Body of pancreas (tissue), 4 donors: ENCODE measurements around the gene FIGN. TPM values are rescaled to one million over a fixed set of nuclear protein-coding genes. Genes with fewer than 3 reads are reported as not detected.

ENCODE experiments used
- ATAC-seq: fragments of 150-250 bp; one replicate; pipeline ENCODE4 v1.9.1; 2016
- DNase-seq, 4 donors: peaks; one replicate each; pipeline ENCODE4 v3.0.0-alpha.2; 2019
- H3K27ac ChIP-seq, 4 donors: fragments of 200-600 bp; sonication (generic); 1 replicate in 3 of 4; 2 replicates in 1 of 4; pipeline versions ENCODE4 v1.5.1 to v1.6.1; 2016 to 2019; ENCODE audit warnings: mild to moderate bottlenecking in 1 of 4, mixed read lengths in 1 of 4, moderate library complexity in 1 of 4
- H3K27me3 ChIP-seq, 2 donors: fragments of 200-600 bp; sonication (generic); one replicate each; pipeline ENCODE4 v1.6.0; 2016; ENCODE audit warnings: mild to moderate bottlenecking in 1 of 2
- H3K36me3 ChIP-seq, 2 donors: fragments of 200-600 bp; sonication (generic); replicated peaks in 1 of 2; 2 replicates each; pipeline ENCODE4 v1.5.1; 2016; ENCODE audit warnings: low read depth in 2 of 2; ENCODE audit not compliant: insufficient read depth in 1 of 2
- H3K4me1 ChIP-seq: fragments of 200-600 bp; sonication (generic); one replicate; pipeline ENCODE4 v1.6.0; 2016
- H3K4me3 ChIP-seq, 2 donors: fragments of 200-600 bp; sonication (generic); 1 replicate in 1 of 2; 2 replicates in 1 of 2; pipeline ENCODE4 v1.5.1; 2016 to 2019
- H3K9me3 ChIP-seq, 3 donors: fragments of 200-600 bp; sonication (generic); 1 replicate in 2 of 3; 2 replicates in 1 of 3; pipeline ENCODE4 v1.5.1; 2016
- POLR2A ChIP-seq, 3 donors: fragments of 450-650 bp; IDR thresholded peaks; one replicate each; pipeline ENCODE4 v1.6.1; 2016; ENCODE audit warnings: antibody characterized with exemption in 3 of 3, mild to moderate bottlenecking in 2 of 3
- WGBS, 2 donors: methylation state at CpG; one replicate each; pipeline ENCODE4 v1.1.5; 2017; 5-methylcytosine and 5-hydroxymethylcytosine counted together
- intact Hi-C: fragments of 100-400 bp; cut with DNase I; formaldehyde crosslinking; loops from one replicate; pipeline ENCODE4 v1.15.1; 2023
- total RNA-seq, 2 donors: library from RNA; depleted of rRNA; stranded (reverse); fragments of >200 nt; gene quantifications; one replicate each; pipeline ENCODE4 v1.1.0, GENCODE V29; 2016
- TF ChIP-seq, protein P1 (sequence below), 7 experiments: fragments of 450-650 bp in 4 of 7; fragments of 200-600 bp in 3 of 7; sonication (generic) in 3 of 7; IDR thresholded peaks; one replicate each; pipeline ENCODE4 v1.5.1; 2016 to 2019; ENCODE audit warnings: antibody characterized with exemption in 7 of 7

Gene FIGN
- total RNA-seq, 2 donors from 2014 or later: 3.4 to 4.0 TPM

- ATAC-seq: no peak
- H3K4me1 ChIP-seq: peaks cover 1% of the 10 kb centered on the region
- TF ChIP-seq POLR2A (IDR thresholded peaks at IDR 0.05): no peak
- TF ChIP-seq, protein P1, sequence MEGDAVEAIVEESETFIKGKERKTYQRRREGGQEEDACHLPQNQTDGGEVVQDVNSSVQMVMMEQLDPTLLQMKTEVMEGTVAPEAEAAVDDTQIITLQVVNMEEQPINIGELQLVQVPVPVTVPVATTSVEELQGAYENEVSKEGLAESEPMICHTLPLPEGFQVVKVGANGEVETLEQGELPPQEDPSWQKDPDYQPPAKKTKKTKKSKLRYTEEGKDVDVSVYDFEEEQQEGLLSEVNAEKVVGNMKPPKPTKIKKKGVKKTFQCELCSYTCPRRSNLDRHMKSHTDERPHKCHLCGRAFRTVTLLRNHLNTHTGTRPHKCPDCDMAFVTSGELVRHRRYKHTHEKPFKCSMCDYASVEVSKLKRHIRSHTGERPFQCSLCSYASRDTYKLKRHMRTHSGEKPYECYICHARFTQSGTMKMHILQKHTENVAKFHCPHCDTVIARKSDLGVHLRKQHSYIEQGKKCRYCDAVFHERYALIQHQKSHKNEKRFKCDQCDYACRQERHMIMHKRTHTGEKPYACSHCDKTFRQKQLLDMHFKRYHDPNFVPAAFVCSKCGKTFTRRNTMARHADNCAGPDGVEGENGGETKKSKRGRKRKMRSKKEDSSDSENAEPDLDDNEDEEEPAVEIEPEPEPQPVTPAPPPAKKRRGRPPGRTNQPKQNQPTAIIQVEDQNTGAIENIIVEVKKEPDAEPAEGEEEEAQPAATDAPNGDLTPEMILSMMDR (IDR thresholded peaks at IDR 0.05): no peak
- intact Hi-C loops: no loop called here
- no peak overlapping the region for H3K4me3 ChIP-seq
- H3K36me3 ChIP-seq: no peaks in the 10 kb centered on the region
- DNase-seq: no peak
- H3K9me3 ChIP-seq: no peaks in the 10 kb centered on the region
- no peaks in the 10 kb centered on the region for H3K27me3 ChIP-seq
- H3K27ac ChIP-seq: no peak overlapping the region
- WGBS, 2 donors: 92% methylated on average over 2 of the region's 2 CpGs
Measured at GRCh38 chr2:163693484-163693883, 42.3 kb downstream of the FIGN start.

- intact Hi-C loops: no loop called here
- DNase-seq: no peak
- Histone ChIP-seq H3K36me3 (no peaks in the 10 kb centered on the region), H3K4me3 (no peak overlapping the region), H3K27me3 (no peaks in the 10 kb centered on the region), H3K27ac (no peak overlapping the region), H3K9me3 (no peaks in the 10 kb centered on the region), H3K4me1 (no peaks in the 10 kb centered on the region)
- WGBS, 2 donors: 57 to 60% methylated on average over 7 of the region's 7 CpGs
- ATAC-seq: peak; percentile 27
- TF ChIP-seq POLR2A (IDR thresholded peaks at IDR 0.05): no peak
- TF ChIP-seq, protein P1 (IDR thresholded peaks at IDR 0.05): no peak
Measured at GRCh38 chr2:163692611-163693482, 43.0 kb downstream of the FIGN start.

- H3K4me1 ChIP-seq: no peaks in the 10 kb centered on the region
- H3K27me3 ChIP-seq: no peaks in the 10 kb centered on the region
- intact Hi-C loops: no loop called here
- no peaks in the 10 kb centered on the region for H3K36me3 ChIP-seq
- no peak for DNase-seq
- H3K4me3 ChIP-seq: no peak overlapping the region
- TF ChIP-seq, protein P1 (IDR thresholded peaks at IDR 0.05): no peak
- no peak for TF ChIP-seq POLR2A (IDR thresholded peaks at IDR 0.05)
- H3K9me3 ChIP-seq: no peaks in the 10 kb centered on the region
- no peak for ATAC-seq
- no peak overlapping the region for H3K27ac ChIP-seq
Measured at GRCh38 chr2:163692081-163692480, 43.7 kb downstream of the FIGN start.

- no peaks in the 10 kb centered on the region for H3K9me3 ChIP-seq
- peak overlapping the region in 2 of 4 donors; percentile 24 to 49 for H3K27ac ChIP-seq
- H3K27me3 ChIP-seq: no peaks in the 10 kb centered on the region
- H3K4me1 ChIP-seq: no peaks in the 10 kb centered on the region
- intact Hi-C loops: no loop called here
- H3K4me3 ChIP-seq: no peak overlapping the region
- ATAC-seq (peak; percentile 24), DNase-seq (no peak)
- no peak for TF ChIP-seq POLR2A (IDR thresholded peaks at IDR 0.05)
- TF ChIP-seq, protein P1 (IDR thresholded peaks at IDR 0.05): no peak
- H3K36me3 ChIP-seq: no peaks in the 10 kb centered on the region
- 43 to 54% methylated on average over 2 of the region's 2 CpGs for WGBS, 2 donors
Measured at GRCh38 chr2:163690896-163691295, 44.9 kb downstream of the FIGN start.

GRCh38 chr2:163687217-163687616 is 48.6 kb downstream of the FIGN start:
- TF ChIP-seq POLR2A (IDR thresholded peaks at IDR 0.05): no peak
- TF ChIP-seq, protein P1 (IDR thresholded peaks at IDR 0.05): no peak
- intact Hi-C loops: no loop called here
- no peaks in the 10 kb centered on the region for H3K9me3 ChIP-seq
- H3K4me1 ChIP-seq: peaks cover 4% of the 10 kb centered on the region
- DNase-seq: no peak
- no peak for ATAC-seq
- H3K4me3 ChIP-seq: no peak overlapping the region
- no peaks in the 10 kb centered on the region for H3K27me3 ChIP-seq
- no peaks in the 10 kb centered on the region for H3K36me3 ChIP-seq
- H3K27ac ChIP-seq: no peak overlapping the region
- WGBS, 2 donors: 58 to 81% methylated on average over 1 of the region's 1 CpG
